MM.1S (cell line): ENCODE results near the gene UIMC1.

ENCODE experiments used
- DNase-seq: peaks from one replicate; pipeline ENCODE4 v3.0.0-alpha.2; 2015
- H2AFZ ChIP-seq: fragments of 300-600 bp; sonication (generic); 2 replicates; pipeline ENCODE4 v1.6.0; 2016; ENCODE audit warnings: antibody characterized with exemption, low read length
- H3F3A ChIP-seq: fragments of 300-600 bp; sonication (generic); 2 replicates; pipeline ENCODE4 v1.6.1; 2016; ENCODE audit warnings: mild to moderate bottlenecking, antibody characterized with exemption, low read length, moderate library complexity, mixed read lengths; ENCODE audit not compliant: insufficient read depth
- H3K27ac ChIP-seq: fragments of 300-600 bp; sonication (generic); 2 replicates; pipeline ENCODE4 v1.5.1; 2016; ENCODE audit warnings: mild to moderate bottlenecking, low read length
- H3K27me3 ChIP-seq: fragments of 300-600 bp; sonication (generic); replicated peaks from 2 replicates; pipeline ENCODE4 v1.6.0; 2016; ENCODE audit warnings: low read length; ENCODE audit not compliant: insufficient read depth
- H3K36me3 ChIP-seq: fragments of 300-600 bp; sonication (generic); replicated peaks from 2 replicates; pipeline ENCODE4 v1.6.1; 2016; ENCODE audit warnings: mild to moderate bottlenecking, low read length, mixed read lengths; ENCODE audit not compliant: insufficient read depth
- H3K4me1 ChIP-seq: fragments of 300-600 bp; sonication (generic); 2 replicates; pipeline ENCODE4 v1.6.1; 2016; ENCODE audit warnings: low read length, mixed read lengths
- H3K4me2 ChIP-seq: fragments of 300-600 bp; sonication (generic); 2 replicates; pipeline ENCODE4 v1.6.0; 2016; ENCODE audit warnings: low read depth, low read length
- H3K4me3 ChIP-seq: fragments of 300-600 bp; sonication (generic); 2 replicates; pipeline ENCODE4 v1.5.1; 2016; ENCODE audit warnings: low read length, mixed read lengths
- H3K79me2 ChIP-seq: fragments of 300-600 bp; sonication (generic); 2 replicates; pipeline ENCODE4 v1.6.1; 2016; ENCODE audit warnings: mixed run types, low read length, mixed read lengths
- H3K9ac ChIP-seq: fragments of 300-600 bp; sonication (generic); 2 replicates; pipeline ENCODE4 v1.6.1; 2016; ENCODE audit warnings: low read length, mixed read lengths
- H3K9me2 ChIP-seq: fragments of 300-600 bp; sonication (generic); replicated peaks from 2 replicates; pipeline ENCODE4 v1.6.1; 2016; ENCODE audit warnings: mild to moderate bottlenecking, low read length, mixed read lengths; ENCODE audit not compliant: insufficient read depth
- H3K9me3 ChIP-seq: fragments of 300-600 bp; sonication (generic); replicated peaks from 2 replicates; pipeline ENCODE4 v1.6.1; 2016; ENCODE audit warnings: mild to moderate bottlenecking, low read length, mixed read lengths; ENCODE audit not compliant: insufficient read depth
- H4K20me1 ChIP-seq: fragments of 300-600 bp; sonication (generic); 2 replicates; pipeline ENCODE4 v1.6.1; 2016; ENCODE audit warnings: mild to moderate bottlenecking, low read length, moderate library complexity, mixed read lengths; ENCODE audit not compliant: insufficient read depth
- EZH2 ChIP-seq: fragments of 300-600 bp; sonication (generic); optimal IDR thresholded peaks from 2 replicates; pipeline ENCODE3; 2017; ENCODE audit warnings: low read depth, mild to moderate bottlenecking, antibody characterized with exemption, low read length, mixed read lengths
- EZH2phosphoT487 ChIP-seq: fragments of 300-600 bp; sonication (generic); IDR thresholded peaks from 2 replicates; pipeline ENCODE4 v1.6.1; 2018; ENCODE audit warnings: antibody characterized with exemption, low read length
- TF ChIP-seq, protein P1 (sequence below): fragments of 300-600 bp; sonication (generic); IDR thresholded peaks from 2 replicates; pipeline ENCODE4 v1.5.1; 2016; ENCODE audit warnings: antibody characterized with exemption, low read length, mixed read lengths

The UIMC1 gene

DNA sequence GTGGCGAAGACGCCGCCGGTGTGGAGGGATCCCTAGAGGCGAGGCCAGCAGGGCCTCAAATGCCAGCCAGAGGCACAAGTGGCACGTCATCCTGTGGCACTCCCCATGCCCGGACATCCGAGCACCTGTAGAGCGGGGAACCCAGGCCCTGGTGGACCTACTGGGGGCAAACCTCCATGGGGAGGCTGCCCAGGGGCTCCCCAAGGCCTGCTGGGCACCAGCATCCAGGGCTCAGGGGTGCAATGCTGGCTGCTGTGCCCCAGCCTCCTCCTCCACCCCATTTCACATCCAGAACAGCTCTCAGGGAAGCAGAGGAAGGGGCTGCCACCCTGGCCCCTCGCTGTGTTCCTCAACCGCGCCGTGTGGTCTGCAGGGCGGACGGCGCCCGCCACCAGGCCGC, 151.0 kb downstream of the UIMC1 start:
- TF ChIP-seq, protein P1, sequence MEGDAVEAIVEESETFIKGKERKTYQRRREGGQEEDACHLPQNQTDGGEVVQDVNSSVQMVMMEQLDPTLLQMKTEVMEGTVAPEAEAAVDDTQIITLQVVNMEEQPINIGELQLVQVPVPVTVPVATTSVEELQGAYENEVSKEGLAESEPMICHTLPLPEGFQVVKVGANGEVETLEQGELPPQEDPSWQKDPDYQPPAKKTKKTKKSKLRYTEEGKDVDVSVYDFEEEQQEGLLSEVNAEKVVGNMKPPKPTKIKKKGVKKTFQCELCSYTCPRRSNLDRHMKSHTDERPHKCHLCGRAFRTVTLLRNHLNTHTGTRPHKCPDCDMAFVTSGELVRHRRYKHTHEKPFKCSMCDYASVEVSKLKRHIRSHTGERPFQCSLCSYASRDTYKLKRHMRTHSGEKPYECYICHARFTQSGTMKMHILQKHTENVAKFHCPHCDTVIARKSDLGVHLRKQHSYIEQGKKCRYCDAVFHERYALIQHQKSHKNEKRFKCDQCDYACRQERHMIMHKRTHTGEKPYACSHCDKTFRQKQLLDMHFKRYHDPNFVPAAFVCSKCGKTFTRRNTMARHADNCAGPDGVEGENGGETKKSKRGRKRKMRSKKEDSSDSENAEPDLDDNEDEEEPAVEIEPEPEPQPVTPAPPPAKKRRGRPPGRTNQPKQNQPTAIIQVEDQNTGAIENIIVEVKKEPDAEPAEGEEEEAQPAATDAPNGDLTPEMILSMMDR = no peak
- TF ChIP-seq EZH2phosphoT487 (no peak), EZH2 (no peak)
- Histone ChIP-seq H3F3A (no peaks in the 10 kb centered on the region), H4K20me1 (no peaks in the 10 kb centered on the region), H3K9me2 (no peaks in the 10 kb centered on the region), H3K27ac (no peak overlapping the region), H3K79me2 (no peaks in the 10 kb centered on the region), H3K36me3 (no peaks in the 10 kb centered on the region), H3K4me2 (no peak overlapping the region), H3K9ac (no peak overlapping the region), H2AFZ (no peak overlapping the region), H3K9me3 (no peaks in the 10 kb centered on the region), H3K4me3 (no peak overlapping the region), H3K4me1 (no peaks in the 10 kb centered on the region), H3K27me3 (peaks cover 89% of the 10 kb centered on the region)
- no peak for DNase-seq
